HG02840 (cell line): ENCODE measurements around the gene ICE2.

Experiments used
- ATAC-seq: cut with Tn5 transposase; IDR thresholded peaks from one replicate; pipeline ENCODE4 v1.9.1; 2021; ENCODE audit warnings: mild to moderate bottlenecking, moderate library complexity, moderate number of reproducible peaks; ENCODE audit not compliant: unreplicated experiment, low FRiP score

Gene ICE2, protein sequence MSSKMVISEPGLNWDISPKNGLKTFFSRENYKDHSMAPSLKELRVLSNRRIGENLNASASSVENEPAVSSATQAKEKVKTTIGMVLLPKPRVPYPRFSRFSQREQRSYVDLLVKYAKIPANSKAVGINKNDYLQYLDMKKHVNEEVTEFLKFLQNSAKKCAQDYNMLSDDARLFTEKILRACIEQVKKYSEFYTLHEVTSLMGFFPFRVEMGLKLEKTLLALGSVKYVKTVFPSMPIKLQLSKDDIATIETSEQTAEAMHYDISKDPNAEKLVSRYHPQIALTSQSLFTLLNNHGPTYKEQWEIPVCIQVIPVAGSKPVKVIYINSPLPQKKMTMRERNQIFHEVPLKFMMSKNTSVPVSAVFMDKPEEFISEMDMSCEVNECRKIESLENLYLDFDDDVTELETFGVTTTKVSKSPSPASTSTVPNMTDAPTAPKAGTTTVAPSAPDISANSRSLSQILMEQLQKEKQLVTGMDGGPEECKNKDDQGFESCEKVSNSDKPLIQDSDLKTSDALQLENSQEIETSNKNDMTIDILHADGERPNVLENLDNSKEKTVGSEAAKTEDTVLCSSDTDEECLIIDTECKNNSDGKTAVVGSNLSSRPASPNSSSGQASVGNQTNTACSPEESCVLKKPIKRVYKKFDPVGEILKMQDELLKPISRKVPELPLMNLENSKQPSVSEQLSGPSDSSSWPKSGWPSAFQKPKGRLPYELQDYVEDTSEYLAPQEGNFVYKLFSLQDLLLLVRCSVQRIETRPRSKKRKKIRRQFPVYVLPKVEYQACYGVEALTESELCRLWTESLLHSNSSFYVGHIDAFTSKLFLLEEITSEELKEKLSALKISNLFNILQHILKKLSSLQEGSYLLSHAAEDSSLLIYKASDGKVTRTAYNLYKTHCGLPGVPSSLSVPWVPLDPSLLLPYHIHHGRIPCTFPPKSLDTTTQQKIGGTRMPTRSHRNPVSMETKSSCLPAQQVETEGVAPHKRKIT

DNA sequence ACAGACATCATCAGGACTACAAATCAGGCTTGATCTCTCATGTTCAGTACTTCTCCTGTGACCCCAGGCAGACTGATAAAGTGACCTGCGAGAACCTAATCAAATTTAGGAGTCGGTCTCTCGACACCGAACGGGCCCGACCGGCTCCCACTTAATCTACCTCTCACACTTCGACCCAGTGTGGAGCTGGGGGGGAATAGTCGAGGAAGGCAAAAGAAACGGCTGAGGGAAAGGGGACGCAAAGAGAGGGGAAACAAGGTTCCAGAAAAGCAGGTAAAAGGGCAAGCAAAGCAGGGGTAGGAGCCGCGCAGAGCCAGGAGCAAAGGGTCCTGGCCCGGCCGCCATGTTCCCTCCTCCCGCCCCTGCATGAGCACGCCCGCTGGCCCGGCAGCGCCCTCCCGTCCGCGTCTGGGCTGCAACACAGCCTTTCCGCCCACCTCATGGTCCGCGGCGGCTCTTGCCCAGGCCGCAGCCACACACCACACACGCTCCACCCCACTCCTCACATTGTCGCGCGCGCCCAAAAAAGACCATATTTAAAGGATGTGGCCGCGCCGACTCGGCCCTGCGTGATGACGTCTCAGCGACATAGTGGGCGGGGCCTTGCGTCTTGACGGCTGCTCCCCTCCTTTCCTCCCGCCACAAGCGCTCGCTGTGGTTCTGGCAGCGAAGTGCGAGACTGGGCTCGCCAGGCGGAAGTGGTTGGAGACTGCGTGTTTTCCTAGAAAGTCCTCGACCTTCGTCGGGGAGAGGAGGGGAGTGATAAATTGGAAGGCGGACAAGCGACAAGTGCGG, at the start of gene ICE2:
Gene ICE2, minus strand, starts transcription at position 577 of the 795 bp plus-strand sequence. CDS start 1,165 bp downstream, outside the sequence.
- ATAC-seq = peak; percentile 91

DNA sequence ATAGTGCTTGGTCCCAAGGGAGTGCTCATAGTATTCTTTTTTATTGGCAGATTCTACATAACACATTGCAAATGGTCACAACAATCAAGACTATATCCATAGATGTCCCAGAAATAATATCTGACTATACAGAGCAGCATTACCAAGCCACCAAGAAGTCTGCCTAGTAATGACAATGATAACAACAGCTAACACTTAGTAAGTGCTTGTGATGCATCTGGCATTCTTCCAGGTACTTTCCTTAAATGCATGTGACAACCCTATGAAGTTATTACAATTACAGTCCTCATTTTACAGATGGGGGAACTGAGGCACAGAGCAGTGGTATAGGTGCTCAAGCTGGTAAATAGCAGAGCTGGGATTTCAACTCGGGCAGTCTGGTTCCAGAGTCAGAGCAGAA, 49.6 kb upstream of the ICE2 start:
- ATAC-seq = no peak

DNA sequence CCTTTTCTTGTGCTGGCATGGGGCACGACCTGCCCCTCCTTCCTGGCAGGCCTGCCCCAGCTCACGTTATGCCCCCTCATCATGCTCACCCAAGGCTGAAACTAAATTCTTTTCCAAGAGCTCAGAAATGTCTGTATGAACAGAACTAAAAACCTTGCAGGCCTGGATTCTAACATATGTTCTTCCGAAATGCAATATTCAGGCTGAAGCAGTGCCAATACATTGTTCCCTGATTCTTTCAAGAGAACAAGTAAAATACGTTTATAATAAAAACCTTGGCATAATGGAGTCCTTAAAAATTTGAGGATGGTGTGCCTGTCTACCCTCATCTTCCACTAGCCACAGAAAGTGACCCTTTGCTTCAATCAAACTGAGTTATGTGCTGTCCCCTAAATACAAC, 48.5 kb upstream of the ICE2 start:
- ATAC-seq = no peak

DNA sequence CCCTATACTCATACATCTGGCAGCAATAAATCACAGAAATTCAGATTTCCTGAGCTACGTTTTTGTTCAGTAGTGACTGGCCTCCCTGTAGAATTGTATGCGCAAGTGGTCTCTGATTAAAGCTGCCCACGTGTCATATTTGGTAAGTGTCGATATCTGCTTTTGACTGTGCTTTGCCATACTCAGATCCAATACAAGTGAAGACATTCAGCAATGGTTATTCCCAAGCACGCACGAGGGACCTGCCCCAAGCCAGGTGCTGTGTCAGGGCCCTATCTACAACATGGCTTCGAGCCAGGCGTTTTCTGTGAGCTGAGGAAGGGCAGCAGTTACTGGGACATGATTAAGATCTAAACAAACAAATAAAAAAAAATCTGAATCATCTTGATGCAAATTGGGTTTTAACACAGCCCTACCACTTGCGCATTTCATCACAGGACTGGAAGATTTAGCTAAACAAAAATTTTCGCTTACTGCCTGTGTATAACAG, 47.2 kb upstream of the ICE2 start:
- ATAC-seq = no peak

DNA sequence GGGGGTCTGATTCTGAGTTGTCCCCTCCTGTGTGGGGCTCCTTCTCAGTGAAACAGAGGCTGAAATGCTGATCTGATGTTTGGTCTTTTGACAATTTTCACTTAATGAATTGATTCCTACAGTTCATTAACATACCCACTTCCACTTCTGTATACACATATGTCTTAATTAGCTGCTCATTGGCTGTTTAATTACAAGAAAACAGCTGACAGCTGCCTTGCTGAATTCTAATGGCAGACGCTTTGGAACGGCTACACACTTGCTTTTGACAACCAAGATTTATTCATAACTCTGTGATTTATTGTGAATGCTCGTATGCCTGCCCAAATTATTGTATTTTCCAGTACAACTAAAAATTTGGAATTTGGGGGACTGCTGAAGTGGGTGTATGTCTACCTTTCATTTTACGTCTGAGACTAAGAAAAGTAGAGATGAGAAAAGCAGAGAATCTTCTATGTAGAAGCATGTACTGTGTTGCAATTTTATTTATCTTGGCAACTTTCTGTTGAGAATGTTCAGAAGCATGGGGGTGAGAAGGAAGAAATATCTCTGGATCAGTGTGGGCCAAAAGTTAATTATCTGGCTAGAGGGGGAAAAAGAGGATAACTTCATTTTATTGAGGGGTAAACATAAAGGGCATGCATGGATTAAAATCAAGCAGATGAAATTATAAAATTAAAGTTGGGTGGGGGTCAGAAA, 46.5 kb upstream of the ICE2 start:
- no peak for ATAC-seq

DNA sequence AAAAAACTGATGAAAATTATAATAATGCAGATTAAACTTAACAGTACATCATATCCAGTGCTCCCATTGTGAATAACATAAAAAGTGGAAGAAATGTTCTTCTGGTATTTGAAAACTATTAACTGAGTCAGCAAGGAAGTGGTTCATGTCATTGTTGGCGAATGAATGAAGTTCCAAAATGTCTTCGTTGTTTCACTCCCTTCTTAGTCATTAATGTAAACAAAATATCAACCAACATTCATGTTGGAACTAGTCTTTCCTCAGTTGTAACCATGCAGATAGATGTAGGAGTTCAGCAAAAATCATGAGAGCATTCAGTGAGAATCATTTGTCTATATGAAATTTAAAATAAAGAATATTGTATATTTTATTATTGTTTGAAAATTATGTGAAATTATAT, 44.1 kb upstream of the ICE2 start:
- no peak for ATAC-seq

DNA sequence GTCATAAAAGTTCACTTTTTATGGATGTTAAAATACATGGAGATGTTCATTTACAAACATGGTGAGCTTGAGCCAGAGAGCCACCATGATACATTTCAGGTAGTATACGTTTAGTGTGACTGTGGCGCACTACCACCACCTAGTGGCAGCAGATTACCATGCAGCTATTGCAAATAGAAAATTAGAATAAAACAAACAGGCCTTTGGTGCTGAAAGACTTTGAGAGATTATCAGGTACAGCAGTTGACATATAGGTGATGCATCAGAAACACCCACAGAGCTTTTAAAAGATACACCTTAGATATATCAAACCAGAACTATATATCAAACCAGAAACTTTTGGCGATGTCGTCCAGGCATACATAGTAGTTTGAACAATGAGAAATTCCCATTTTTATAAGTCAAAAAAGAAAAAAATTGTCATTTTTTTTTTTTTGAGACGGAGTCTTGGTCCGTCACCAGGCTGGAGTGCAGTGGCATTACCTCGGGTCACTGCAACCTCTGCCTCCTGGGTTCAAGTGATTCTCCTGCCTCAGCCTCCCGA, 42.0 kb upstream of the ICE2 start:
- no peak for ATAC-seq

DNA sequence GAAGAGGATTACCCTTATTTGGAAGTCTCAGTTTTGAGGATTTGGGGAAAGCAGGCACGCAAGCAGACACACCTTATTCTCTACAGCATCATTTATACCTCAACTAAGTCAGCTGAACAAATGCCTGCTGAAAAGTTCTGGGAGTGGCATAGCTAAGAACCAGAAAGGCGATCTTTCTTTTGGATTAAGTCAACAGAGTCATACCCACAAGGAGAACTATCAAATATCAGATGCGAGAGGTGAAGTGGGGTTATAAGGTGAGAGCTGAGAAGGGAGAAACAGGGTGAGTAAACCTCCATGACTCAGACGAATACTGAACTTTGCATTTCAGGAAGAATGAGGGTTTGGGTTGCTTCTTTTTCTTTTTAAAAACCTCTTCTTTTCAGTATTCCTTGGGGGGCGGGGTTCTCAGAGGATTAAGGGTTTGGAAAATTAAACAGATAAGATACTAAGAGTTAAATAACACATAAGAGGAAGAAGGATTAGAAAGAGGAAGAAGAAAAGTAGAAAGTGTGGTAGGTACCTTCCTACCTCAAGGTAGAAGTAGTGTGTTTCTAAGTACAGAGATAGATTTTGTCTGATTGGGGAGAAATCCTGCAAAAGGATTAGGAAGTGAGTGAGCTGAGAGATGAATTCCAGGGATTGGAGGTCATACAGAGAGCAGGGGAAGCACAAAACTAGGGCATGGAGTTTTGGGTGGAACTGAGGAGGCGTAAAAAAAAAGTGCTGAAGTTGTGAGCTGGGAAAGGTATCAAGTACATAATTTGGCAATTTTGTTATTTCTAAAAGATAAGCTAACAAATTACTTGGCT, 41.3 kb upstream of the ICE2 start:
- no peak for ATAC-seq

DNA sequence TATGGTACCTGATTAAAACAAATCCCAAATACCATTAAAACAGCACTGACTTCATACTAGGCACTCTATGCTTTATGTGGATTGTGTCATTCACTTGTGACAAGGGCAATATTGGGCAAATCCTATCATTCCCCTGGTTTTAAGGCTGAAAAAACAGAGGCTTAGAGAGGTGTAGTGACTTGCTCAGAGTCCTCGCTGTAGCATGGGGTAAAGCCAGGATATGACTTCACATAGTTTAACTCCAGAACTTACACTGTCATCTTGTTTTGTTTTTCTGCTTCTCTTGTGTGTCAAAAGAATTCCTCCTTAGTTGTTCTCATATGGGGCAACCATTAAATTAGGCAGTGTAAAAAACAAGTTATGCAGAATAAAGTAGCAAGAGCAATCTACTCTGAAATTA, 40.3 kb upstream of the ICE2 start:
- ATAC-seq = no peak

DNA sequence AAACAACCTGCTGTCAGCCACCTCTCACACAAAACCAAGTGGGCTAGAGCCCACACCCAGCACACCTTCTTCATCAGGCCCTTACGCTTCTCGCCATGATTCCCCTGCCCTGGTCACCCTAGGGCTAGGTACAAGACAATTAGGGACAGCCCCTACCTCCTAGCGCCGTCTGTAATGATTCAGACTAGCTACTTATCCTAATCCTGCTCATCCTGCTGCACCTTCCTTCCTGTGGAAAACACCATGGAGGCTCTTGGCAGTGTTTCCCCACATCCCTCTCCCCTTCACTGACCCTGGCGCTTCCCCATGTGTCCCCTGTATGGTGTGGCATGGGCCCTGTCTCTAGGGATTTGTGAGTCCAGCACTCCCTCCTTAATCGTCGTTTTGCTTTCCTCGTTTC, 39.6 kb upstream of the ICE2 start:
- ATAC-seq = no peak

DNA sequence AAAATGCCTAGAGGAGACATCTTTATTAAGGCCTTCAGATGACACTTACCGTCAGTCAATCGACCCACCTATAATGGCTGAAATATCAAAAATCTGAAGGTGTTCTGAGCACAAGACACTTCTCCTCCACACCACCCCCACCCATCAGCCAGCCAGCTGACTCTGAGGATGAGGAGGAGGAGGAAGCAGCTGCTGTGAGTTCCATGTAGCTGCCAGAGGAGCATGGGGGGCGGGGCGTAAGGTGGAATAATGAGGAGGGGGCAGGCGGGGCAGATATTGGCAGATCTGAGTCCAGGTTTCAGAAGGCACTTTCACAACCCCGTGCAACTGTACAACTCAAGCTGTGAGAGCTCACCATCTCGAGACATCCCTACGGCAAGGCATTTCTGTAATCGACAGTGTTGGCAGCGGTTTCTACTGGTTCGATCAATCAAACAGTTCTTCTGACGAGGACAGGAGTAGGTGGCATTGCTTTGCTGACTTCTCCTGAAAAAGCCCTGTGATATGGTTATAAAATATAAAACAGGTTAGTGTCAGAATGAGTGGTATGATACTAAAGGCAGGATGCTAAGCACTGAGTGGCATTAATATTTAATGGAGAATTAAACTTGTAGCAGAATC, 35.4 kb upstream of the ICE2 start:
- no peak for ATAC-seq

DNA sequence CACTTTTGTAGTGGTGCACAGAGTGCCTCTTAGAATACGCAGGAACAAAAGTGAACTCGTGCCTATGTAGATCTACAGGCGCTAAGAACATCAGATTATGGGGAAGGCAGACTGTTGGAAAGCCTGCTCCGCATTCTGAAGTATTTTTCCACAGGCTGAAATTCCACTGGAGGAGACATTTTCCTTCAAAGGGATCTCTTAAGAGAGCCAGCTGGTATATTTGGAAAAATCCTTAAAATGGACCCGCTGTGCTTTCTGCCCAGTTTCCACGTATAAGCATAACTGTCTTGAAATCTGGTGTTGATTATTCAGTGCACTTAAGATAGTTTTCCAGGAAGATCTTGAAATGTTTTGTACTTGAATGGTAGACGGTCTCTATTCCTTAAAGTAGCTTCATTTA, 34.7 kb upstream of the ICE2 start:
- no peak for ATAC-seq

DNA sequence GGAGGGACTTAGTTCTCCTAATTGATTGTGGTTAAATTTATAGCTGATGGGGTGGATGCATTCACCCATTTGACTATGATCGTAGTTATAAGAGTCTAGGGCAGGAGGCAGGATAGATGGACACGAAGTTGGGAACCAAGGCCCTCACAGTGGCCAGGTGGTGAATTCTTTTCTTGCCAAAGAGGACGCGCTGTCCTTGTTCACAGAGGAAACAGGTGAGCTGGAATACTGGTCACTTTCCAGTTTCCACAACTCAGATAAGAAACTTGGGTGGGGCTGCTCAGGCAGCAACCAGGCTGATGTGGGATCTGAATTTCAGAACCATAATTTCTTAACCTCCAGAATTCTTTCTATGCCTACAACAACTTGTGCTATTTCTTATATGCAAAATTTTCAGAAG, 34.0 kb upstream of the ICE2 start:
- ATAC-seq = no peak

DNA sequence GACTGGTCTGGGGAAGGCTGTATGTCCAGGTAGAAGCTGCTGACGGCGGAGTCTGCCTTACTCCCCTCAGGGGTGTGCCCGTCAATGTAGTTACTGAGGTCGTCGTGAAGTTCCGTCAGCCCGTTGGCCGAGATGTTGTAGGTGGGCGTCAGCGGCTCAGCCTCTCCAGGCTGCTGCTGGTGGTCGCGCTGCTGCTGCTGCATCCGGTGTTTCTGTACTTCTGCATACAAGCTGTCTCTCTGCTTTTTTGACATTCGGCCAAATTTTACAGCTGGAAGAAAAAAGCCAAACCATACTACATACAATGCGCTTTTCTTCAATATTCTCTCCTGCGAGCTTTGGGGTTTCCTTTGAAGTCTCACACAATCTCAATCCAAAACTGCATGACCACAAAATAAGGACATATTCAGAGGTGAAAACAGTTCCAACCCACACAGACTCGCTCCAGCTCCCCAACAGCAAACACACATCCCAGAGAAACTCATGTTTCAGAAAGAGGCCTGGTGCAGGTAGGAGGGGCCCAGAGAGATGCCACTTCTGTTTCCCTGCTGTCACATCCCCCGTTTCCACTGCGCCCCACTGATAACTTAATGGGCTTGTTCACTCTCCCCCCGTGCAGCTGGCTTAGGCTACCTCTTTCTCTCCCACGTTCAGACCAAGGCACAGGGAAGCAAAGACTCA, 32.5 kb upstream of the ICE2 start:
- ATAC-seq = no peak

DNA sequence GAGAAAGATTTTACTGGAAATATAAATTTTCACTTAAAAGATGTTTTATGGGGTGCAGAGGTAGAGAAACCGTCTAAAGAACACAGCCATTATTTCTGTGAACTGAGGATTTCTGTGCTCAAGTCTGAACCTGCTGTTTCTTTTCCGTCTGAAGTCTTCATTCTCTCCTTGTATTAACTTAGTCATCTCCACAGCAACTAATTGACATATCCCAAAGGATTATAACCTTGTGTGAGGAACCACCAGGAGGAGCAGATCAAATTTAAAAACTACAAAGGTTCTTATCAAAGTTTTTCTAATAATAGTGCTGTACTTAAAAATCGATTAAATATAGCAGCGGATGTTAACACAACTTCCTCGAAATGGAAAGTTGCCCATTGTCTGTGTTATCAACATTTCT, 31.1 kb upstream of the ICE2 start:
- no peak for ATAC-seq

DNA sequence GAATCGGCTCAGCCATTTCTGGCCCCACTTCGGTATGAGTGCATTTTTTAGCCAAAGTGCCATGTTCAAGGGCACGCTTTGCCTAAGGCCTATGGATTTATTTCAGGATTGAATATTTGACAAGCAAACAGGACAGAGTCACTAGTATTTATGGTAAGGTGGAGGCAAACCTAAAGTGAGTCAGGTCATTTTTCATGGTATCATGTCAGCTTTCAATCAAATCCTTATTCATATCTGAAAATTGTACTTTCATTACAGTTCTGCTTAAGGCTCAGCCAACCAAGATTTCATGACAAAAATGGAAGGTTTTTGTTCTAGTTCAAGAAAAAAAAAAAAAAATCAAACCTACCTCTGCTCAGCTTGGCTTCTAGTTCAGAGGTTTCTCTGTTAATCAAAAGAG, 30.5 kb upstream of the ICE2 start:
- ATAC-seq = no peak

DNA sequence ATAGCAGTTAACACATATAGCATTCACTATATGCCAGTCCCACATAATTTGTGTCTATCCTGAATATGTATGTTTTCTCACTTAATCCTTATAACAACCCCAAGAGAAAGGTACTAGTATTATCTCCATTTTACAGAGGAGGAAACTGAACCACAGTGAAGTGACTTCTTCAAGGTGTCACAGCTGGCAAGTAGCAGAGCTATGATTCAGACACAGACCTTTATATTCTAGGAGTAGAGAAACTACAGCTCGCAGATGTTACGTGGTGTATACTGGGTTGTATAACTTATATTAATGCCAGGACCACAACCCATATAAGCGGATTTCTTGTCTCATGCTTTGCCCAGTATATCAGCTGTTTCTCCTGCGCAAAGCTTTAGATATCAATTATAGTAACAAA, 29.5 kb upstream of the ICE2 start:
- no peak for ATAC-seq
